Measurements from ENCODE around the gene S1PR1. TPM values are rescaled to one million over a fixed set of nuclear protein-coding genes. Genes with fewer than 3 reads are reported as not detected.
"Not testable (repeated sequence)": the region's sequence is repeated elsewhere in the genome, so short reads cannot be mapped to it uniquely, and the experiment has no call there.

S1PR1 gene
- total and polyA plus RNA-seq, 2 of the 13 experiments (the other 11 are each of a cell fraction or from before 2014, with no cell fraction given) = not detected

- POLR2A ChIA-PET; H3K9me3 ChIP-seq (ENCODE audit: low read length); in situ Hi-C loops (cut with HindIII; ENCODE audit: extremely low pct_ligation_motif_present, low pct_unique_long_range_greater_than_20kb); H4K20me1 ChIP-seq (ENCODE audit: insufficient read depth, low read length); H2AFZ ChIP-seq (ENCODE audit: low read length); H3K79me2 ChIP-seq (ENCODE audit: insufficient read depth, low read length); FAIRE-seq; ATAC-seq; H3K27me3 ChIP-seq (ENCODE audit: control insufficient read depth in 1 of 2, insufficient read depth in 2 of 2, low read length in 2 of 2); H3K4me1 ChIP-seq (ENCODE audit: insufficient read depth, low read length); H3K27ac ChIP-seq (ENCODE audit: extremely low read length, insufficient read depth, low read length); DNase-seq (ENCODE audit: low spot score); H3K4me2 ChIP-seq (ENCODE audit: low read depth, low read length); H3K9ac ChIP-seq (ENCODE audit: insufficient read depth, low read depth, low read length); intact Hi-C loops (cut with micrococcal nuclease; ENCODE audit: unreplicated experiment); H3K4me3 ChIP-seq (replicated peaks in 1 of 3; ENCODE audit: insufficient read depth in 1 of 3, low read depth in 2 of 3, low read length in 3 of 3); H3K36me3 ChIP-seq (replicated peaks in 1 of 2; ENCODE audit: control insufficient read depth in 1 of 2, insufficient read depth in 2 of 2, low read length in 2 of 2); BruUV-seq (replicated peaks); CTCF ChIA-PET (ENCODE audit: low intra/inter-chr PET ratio, low total read pairs): not testable (repeated sequence)
- WGBS (ENCODE audit: low lambda C conversion rate) = 50% methylated on average over 4 of the region's 6 CpGs
Measured at GRCh38 chr1:101218968-101219367, 17.9 kb upstream of the S1PR1 start.

- CTCF ChIA-PET (ENCODE audit: low intra/inter-chr PET ratio, low total read pairs) = no interaction called here
- no peak overlapping the region for H3K4me2 ChIP-seq (ENCODE audit: low read depth, low read length)
- H3K36me3 ChIP-seq (replicated peaks in 1 of 2; ENCODE audit: control insufficient read depth in 1 of 2, insufficient read depth in 2 of 2, low read length in 2 of 2) = no peaks in the 10 kb centered on the region
- intact Hi-C loops (cut with micrococcal nuclease; ENCODE audit: unreplicated experiment) (no loop called here), in situ Hi-C loops (cut with HindIII; ENCODE audit: extremely low pct_ligation_motif_present, low pct_unique_long_range_greater_than_20kb) (no loop called here)
- no TSS peak for BruUV-seq (replicated peaks)
- H3K27ac ChIP-seq (ENCODE audit: extremely low read length, insufficient read depth, low read length) = no peak overlapping the region
- no peak overlapping the region for H2AFZ ChIP-seq (ENCODE audit: low read length)
- no peak for FAIRE-seq
- H3K27me3 ChIP-seq (ENCODE audit: control insufficient read depth in 1 of 2, insufficient read depth in 2 of 2, low read length in 2 of 2) = no peaks in the 10 kb centered on the region
- no peaks in the 10 kb centered on the region for H3K79me2 ChIP-seq (ENCODE audit: insufficient read depth, low read length)
- no peak overlapping the region for H3K4me3 ChIP-seq (replicated peaks in 1 of 3; ENCODE audit: insufficient read depth in 1 of 3, low read depth in 2 of 3, low read length in 3 of 3)
- ATAC-seq = no peak
- no peaks in the 10 kb centered on the region for H3K9me3 ChIP-seq (ENCODE audit: low read length)
- no peaks in the 10 kb centered on the region for H4K20me1 ChIP-seq (ENCODE audit: insufficient read depth, low read length)
- WGBS (ENCODE audit: low lambda C conversion rate) = 45% methylated on average over 11 of the region's 11 CpGs
- no peaks in the 10 kb centered on the region for H3K4me1 ChIP-seq (ENCODE audit: insufficient read depth, low read length)
- no peak overlapping the region for H3K9ac ChIP-seq (ENCODE audit: insufficient read depth, low read depth, low read length)
- DNase-seq (ENCODE audit: low spot score) = no peak
- POLR2A ChIA-PET = no interaction called here
- no peak for TF ChIP-seq ATRX (CRISPR knock-in tag; IDR thresholded peaks at IDR 0.05; ENCODE audit: borderline replicate concordance)
- no peak for TF ChIP-seq ZNF432 (CRISPR knock-in tag; IDR thresholded peaks at IDR 0.05; ENCODE audit: borderline replicate concordance)
- no peak for TF ChIP-seq AFF4 (CRISPR knock-in tag; IDR thresholded peaks at IDR 0.05)
- no peak for TF ChIP-seq MBNL3 (CRISPR knock-in tag; conservative IDR thresholded peaks at IDR 0.05)
- no peak for TF ChIP-seq TFDP1 (CRISPR knock-in tag; IDR thresholded peaks at IDR 0.05; ENCODE audit: borderline replicate concordance)
- TF ChIP-seq ZNF503 (CRISPR knock-in tag; IDR thresholded peaks at IDR 0.05) = no peak
- TF ChIP-seq KLF16 (CRISPR knock-in tag; IDR thresholded peaks at IDR 0.05) = no peak
- no peak for TF ChIP-seq ISL2 (CRISPR knock-in tag; IDR thresholded peaks at IDR 0.05)
Measured at GRCh38 chr1:101219924-101220870, 16.6 kb upstream of the S1PR1 start.
